ENCODE results near the gene TMEM178B.
"Not testable (repeated sequence)": the region's sequence is repeated elsewhere in the genome, so short reads cannot be mapped to it uniquely, and the experiment has no call there.

The TMEM178B gene

GRCh38 chr7:141300816-141301215, 227.0 kb downstream of the TMEM178B start:
- no peak for ATAC-seq
- no peak for DNase-seq
- no peaks in the 10 kb centered on the region for H3K9me3 Mint-ChIP-seq
- no peak overlapping the region for H3K27ac Mint-ChIP-seq
- H3K4me1 Mint-ChIP-seq, result no peaks in the 10 kb centered on the region
- peaks cover 23% of the 10 kb centered on the region for H3K27me3 Mint-ChIP-seq
- no peak overlapping the region for H3K4me3 Mint-ChIP-seq

- Mint-ChIP-seq H3K4me1 (no peaks in the 10 kb centered on the region), H3K27me3 (peaks cover 23% of the 10 kb centered on the region), H3K27ac (no peak overlapping the region), H3K9me3 (no peaks in the 10 kb centered on the region), H3K4me3 (no peak overlapping the region)
- ATAC-seq, result no peak
- no peak for DNase-seq
These were observed 227.7 kb downstream of the TMEM178B start for GRCh38 chr7:141301544-141301943.

- Mint-ChIP-seq H3K27me3 (peaks cover 23% of the 10 kb centered on the region), H3K27ac (no peak overlapping the region), H3K4me1 (no peaks in the 10 kb centered on the region), H3K4me3 (no peak overlapping the region), H3K9me3 (no peaks in the 10 kb centered on the region)
- no peak for ATAC-seq
- DNase-seq, result no peak
These were observed 228.8 kb downstream of the TMEM178B start for GRCh38 chr7:141302617-141303016.

GRCh38 chr7:141304291-141304690, 230.4 kb downstream of the TMEM178B start:
- Mint-ChIP-seq H3K4me3 (no peak overlapping the region), H3K9me3 (no peaks in the 10 kb centered on the region), H3K4me1 (no peaks in the 10 kb centered on the region), H3K27ac (no peak overlapping the region), H3K27me3 (peaks cover 16% of the 10 kb centered on the region)
- peak; percentile 37 for ATAC-seq
- DNase-seq, result no peak

- Mint-ChIP-seq H3K9me3 (no peaks in the 10 kb centered on the region), H3K4me3 (no peak overlapping the region)
- ATAC-seq, result no peak
These were observed 232.2 kb downstream of the TMEM178B start for GRCh38 chr7:141306081-141306480.

GRCh38 chr7:141312395-141312794, 238.5 kb downstream of the TMEM178B start:
- DNase-seq (no peak), ATAC-seq (no peak)
- Mint-ChIP-seq H3K9me3 (no peaks in the 10 kb centered on the region), H3K27ac (no peak overlapping the region), H3K4me1 (no peaks in the 10 kb centered on the region), H3K27me3 (peaks cover 17% of the 10 kb centered on the region), H3K4me3 (no peak overlapping the region)

More at GRCh38 chr7:141306081-141306480, 232.2 kb downstream of the TMEM178B start:
- H3K4me1 Mint-ChIP-seq, result no peaks in the 10 kb centered on the region
- H3K27ac Mint-ChIP-seq, result no peak overlapping the region
- no peak for DNase-seq
- peaks cover 7% of the 10 kb centered on the region for H3K27me3 Mint-ChIP-seq

GRCh38 chr7:141312828-141313521, 239.1 kb downstream of the TMEM178B start:
- H3K4me3 Mint-ChIP-seq, result no peak overlapping the region
- ATAC-seq (no peak), DNase-seq (no peak)
- peaks cover 17% of the 10 kb centered on the region for H3K27me3 Mint-ChIP-seq
- no peaks in the 10 kb centered on the region for H3K4me1 Mint-ChIP-seq
- no peaks in the 10 kb centered on the region for H3K9me3 Mint-ChIP-seq
- no peak overlapping the region for H3K27ac Mint-ChIP-seq

- no peaks in the 10 kb centered on the region for H3K9me3 Mint-ChIP-seq
- no peak for ATAC-seq
- no peak overlapping the region for H3K27ac Mint-ChIP-seq
- no peaks in the 10 kb centered on the region for H3K4me1 Mint-ChIP-seq
- H3K4me3 Mint-ChIP-seq, result no peak overlapping the region
- peaks cover 17% of the 10 kb centered on the region for H3K27me3 Mint-ChIP-seq
- DNase-seq, result no peak
These were observed 240.0 kb downstream of the TMEM178B start for GRCh38 chr7:141313896-141314295.

GRCh38 chr7:141317033-141317585, 243.2 kb downstream of the TMEM178B start:
- Mint-ChIP-seq H3K27me3 (peaks cover 17% of the 10 kb centered on the region), H3K27ac (no peak overlapping the region), H3K4me1 (no peaks in the 10 kb centered on the region), H3K4me3 (no peak overlapping the region), H3K9me3 (no peaks in the 10 kb centered on the region)
- DNase-seq (no peak), ATAC-seq (no peak)

- no peak for DNase-seq
- no peaks in the 10 kb centered on the region for H3K4me1 Mint-ChIP-seq
- no peak overlapping the region for H3K27ac Mint-ChIP-seq
- H3K27me3 Mint-ChIP-seq, result peaks cover 16% of the 10 kb centered on the region
- ATAC-seq, result no peak
- H3K9me3 Mint-ChIP-seq, result no peaks in the 10 kb centered on the region
- H3K4me3 Mint-ChIP-seq, result no peak overlapping the region
These were observed 246.4 kb downstream of the TMEM178B start for GRCh38 chr7:141320287-141320686.

- Mint-ChIP-seq H3K9me3 (no peaks in the 10 kb centered on the region), H3K27me3 (peaks cover 10% of the 10 kb centered on the region), H3K4me1 (no peaks in the 10 kb centered on the region), H3K4me3 (no peak overlapping the region), H3K27ac (peak overlapping the region in 1 of 2 donors; percentile 8)
- no peak for DNase-seq
- ATAC-seq, result no peak
These were observed 248.5 kb downstream of the TMEM178B start for GRCh38 chr7:141322383-141322782.

- ATAC-seq (no peak), DNase-seq (no peak)
- no peaks in the 10 kb centered on the region for H3K4me1 Mint-ChIP-seq
- H3K4me3 Mint-ChIP-seq, result no peak overlapping the region
- H3K9me3 Mint-ChIP-seq, result no peaks in the 10 kb centered on the region
- H3K27ac Mint-ChIP-seq, result no peak overlapping the region
- peaks cover 10% of the 10 kb centered on the region for H3K27me3 Mint-ChIP-seq
These were observed 250.0 kb downstream of the TMEM178B start for GRCh38 chr7:141323826-141324225.

GRCh38 chr7:141324870-141325269, 251.0 kb downstream of the TMEM178B start:
- DNase-seq (no peak), ATAC-seq (no peak)
- Mint-ChIP-seq H3K9me3 (no peaks in the 10 kb centered on the region), H3K4me3 (no peak overlapping the region), H3K27me3 (peaks cover 10% of the 10 kb centered on the region), H3K27ac (no peak overlapping the region), H3K4me1 (no peaks in the 10 kb centered on the region)

GRCh38 chr7:141325275-141325674, 251.4 kb downstream of the TMEM178B start:
- H3K4me3 Mint-ChIP-seq, result no peak overlapping the region

GRCh38 chr7:141328290-141328689, 254.4 kb downstream of the TMEM178B start:
- no peak for ATAC-seq
- no peaks in the 10 kb centered on the region for H3K9me3 Mint-ChIP-seq
- H3K4me1 Mint-ChIP-seq, result no peaks in the 10 kb centered on the region
- H3K4me3 Mint-ChIP-seq, result no peak overlapping the region
- no peak overlapping the region for H3K27ac Mint-ChIP-seq
- DNase-seq, result no peak
- H3K27me3 Mint-ChIP-seq, result peaks cover 10% of the 10 kb centered on the region

More at GRCh38 chr7:141325275-141325674, 251.4 kb downstream of the TMEM178B start:
- Mint-ChIP-seq H3K9me3 (no peaks in the 10 kb centered on the region), H3K4me1 (no peaks in the 10 kb centered on the region), H3K27ac (no peak overlapping the region), H3K27me3 (peaks cover 10% of the 10 kb centered on the region)
- ATAC-seq, result no peak
- DNase-seq, result no peak

- not testable (repeated sequence) for H3K27ac Mint-ChIP-seq
These were observed 256.4 kb downstream of the TMEM178B start for GRCh38 chr7:141330285-141330684.

GRCh38 chr7:141333459-141333858, 259.6 kb downstream of the TMEM178B start:
- Mint-ChIP-seq H3K27ac (no peak overlapping the region), H3K4me3 (no peak overlapping the region), H3K27me3 (no peaks in the 10 kb centered on the region), H3K9me3 (peaks cover 5 to 6% of the 10 kb centered on the region in 2 donors), H3K4me1 (no peaks in the 10 kb centered on the region)
- DNase-seq, result no peak
- ATAC-seq, result no peak

More at GRCh38 chr7:141330285-141330684, 256.4 kb downstream of the TMEM178B start:
- not testable (repeated sequence) for DNase-seq, H3K27me3 Mint-ChIP-seq, H3K9me3 Mint-ChIP-seq, ATAC-seq, H3K4me1 Mint-ChIP-seq, H3K4me3 Mint-ChIP-seq
